Measurements from ENCODE around the gene SPRTN.
A peak's percentile ranks its signal among the peaks of the same experiment; 100 is the strongest.
"Not testable (repeated sequence)": the region's sequence is repeated elsewhere in the genome, so short reads cannot be mapped to it uniquely, and the experiment has no call there.

SPRTN gene

GRCh38 chr1:231335663-231336602, 2.2 kb upstream of the SPRTN start:
- no peak for DNase-seq (ENCODE audit: low spot score)

- no peak for DNase-seq (ENCODE audit: low spot score)
Measured at GRCh38 chr1:231337043-231337471, 1.0 kb upstream of the SPRTN start.

- peak; percentile 93 for DNase-seq (ENCODE audit: low spot score)
Measured at GRCh38 chr1:231337472-231338269, 422 bp upstream of the SPRTN start, which contains the start of gene EXOC8. EXOC8 (minus strand) TSS chr1:231337852; CDS start chr1:231337745, 107 bp downstream.

GRCh38 chr1:231340328-231341013, 2.4 kb downstream of the SPRTN start:
- DNase-seq (ENCODE audit: low spot score): no peak

GRCh38 chr1:231347961-231348360, 9.9 kb downstream of the SPRTN start:
- no peak for DNase-seq (ENCODE audit: low spot score)

- no peak for DNase-seq (ENCODE audit: low spot score)
Measured at GRCh38 chr1:231348442-231348841, 10.3 kb downstream of the SPRTN start.

DNA sequence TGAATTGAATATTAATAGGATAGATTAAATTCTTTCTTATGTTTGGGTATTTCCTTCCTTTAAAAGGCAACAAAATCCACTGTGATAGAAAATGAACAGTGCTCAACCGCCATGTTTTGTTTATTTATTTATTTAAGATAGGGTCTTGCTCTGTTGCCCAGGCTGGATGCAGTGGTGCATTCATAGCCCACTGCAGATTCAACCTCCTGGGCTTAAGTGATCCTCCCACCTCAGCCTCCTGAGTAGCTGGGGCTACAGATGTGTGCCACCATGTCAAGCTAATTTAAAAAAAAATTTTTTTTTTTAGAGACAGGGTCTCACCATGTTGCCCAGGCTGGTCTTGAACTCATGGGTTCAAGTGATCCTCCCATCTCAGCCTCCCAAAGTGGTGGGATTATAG, 10.8 kb downstream of the SPRTN start:
- not testable (repeated sequence) for DNase-seq (ENCODE audit: low spot score)

DNA sequence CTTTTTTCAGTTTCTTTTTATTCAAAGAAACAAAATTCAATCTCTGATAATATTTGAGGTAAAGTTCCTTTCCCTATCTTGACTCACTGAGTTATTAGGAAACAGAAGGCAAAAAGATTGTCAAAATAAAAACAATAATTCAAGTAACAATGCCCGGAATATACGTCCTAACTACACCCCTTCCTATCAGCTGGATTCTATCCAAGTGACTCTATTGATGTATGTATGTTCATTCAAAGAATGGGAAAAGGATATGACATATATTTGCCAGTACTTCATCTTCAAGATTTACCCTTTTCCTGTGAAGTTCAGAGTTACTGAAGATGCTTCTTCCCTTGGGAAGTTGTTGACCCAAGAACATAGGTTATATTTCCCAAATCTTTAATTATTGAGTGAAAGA, 13.7 kb downstream of the SPRTN start:
- DNase-seq (ENCODE audit: low spot score): no peak

DNA sequence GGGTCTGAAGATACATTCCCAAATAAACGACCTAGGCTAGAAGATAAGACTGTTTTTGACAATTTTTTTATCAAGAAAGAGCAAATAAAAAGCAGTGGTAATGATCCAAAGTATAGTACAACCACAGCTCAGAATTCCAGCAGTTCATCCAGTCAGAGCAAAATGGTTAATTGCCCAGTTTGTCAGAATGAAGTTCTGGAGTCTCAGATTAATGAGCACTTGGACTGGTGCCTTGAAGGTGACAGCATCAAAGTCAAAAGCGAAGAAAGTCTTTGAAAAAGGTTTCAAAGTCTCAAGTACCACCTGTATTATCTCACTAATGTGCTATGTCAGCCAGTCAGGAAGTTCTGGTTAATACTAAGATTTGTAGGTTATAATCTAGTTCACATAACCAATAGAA, 15.0 kb downstream of the SPRTN start:
- DNase-seq (ENCODE audit: low spot score): no peak

DNA sequence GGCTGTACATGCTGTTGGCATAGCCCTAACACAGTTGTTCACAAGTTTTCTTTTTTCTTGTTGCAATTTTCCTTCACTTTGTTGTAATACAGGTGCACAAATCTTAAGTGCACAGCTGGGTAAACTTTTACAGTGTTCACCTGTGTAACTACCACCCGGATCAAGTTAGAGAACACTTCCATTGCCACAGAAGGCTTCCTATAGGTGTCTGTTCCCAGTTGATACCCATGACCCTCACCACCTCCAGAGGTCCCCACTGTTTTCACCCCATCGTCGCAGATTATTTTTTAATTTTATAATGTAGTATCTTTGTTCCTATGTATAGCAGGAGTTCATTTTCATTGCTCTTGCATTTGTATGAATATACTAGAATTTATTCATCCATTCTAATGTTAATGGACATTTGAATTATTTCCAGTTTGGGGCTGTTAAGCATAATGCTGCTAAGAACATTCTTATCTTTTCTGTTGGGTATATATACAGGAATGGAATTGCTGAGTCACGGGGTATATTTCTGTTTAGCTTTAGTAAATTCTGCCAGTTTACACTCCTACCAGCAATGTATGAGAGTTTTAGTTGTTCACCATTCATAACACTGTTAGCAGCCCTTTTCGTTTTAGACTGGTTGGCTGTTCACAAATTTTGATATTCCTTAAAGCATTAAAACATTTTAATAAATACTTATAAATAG, 16.4 kb downstream of the SPRTN start:
- DNase-seq (ENCODE audit: low spot score): no peak

- no peak for DNase-seq (ENCODE audit: low spot score)
Measured at GRCh38 chr1:231355171-231355570, 17.1 kb downstream of the SPRTN start.

DNA sequence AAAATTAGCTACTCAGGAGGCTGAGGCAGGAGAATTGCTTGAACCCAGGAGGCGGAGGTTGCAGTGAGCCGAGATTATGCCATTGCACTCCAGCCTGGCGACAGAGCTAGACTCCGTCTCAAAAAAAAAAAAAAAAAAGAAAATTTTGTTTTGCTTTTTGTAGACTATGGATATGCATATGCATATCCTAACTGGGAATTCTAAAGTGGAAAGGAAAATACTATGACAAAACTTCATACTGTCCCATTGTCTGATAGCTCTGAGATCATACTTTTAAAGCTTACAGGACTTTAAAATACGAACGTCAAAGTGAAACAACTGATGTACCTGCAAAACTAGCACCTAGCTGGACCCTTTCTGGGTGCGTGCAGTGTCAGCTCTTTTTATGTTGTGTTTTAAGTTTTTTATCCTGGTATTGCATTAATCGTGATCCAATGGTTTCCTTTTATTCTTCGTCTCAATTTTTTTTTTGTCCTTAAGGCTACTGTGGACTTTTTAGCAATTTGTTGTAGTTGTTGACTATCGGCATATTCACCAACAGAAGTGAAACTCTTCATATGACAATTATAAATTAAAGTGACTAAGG, 19.2 kb downstream of the SPRTN start:
- no peak for DNase-seq (ENCODE audit: low spot score)

GRCh38 chr1:231357831-231358354, 19.8 kb downstream of the SPRTN start:
- peak; percentile 17 for DNase-seq (ENCODE audit: low spot score)

GRCh38 chr1:231359113-231359512, 21.0 kb downstream of the SPRTN start:
- DNase-seq (ENCODE audit: low spot score): no peak

GRCh38 chr1:231362325-231362724, 24.2 kb downstream of the SPRTN start:
- no peak for DNase-seq (ENCODE audit: low spot score)

DNA sequence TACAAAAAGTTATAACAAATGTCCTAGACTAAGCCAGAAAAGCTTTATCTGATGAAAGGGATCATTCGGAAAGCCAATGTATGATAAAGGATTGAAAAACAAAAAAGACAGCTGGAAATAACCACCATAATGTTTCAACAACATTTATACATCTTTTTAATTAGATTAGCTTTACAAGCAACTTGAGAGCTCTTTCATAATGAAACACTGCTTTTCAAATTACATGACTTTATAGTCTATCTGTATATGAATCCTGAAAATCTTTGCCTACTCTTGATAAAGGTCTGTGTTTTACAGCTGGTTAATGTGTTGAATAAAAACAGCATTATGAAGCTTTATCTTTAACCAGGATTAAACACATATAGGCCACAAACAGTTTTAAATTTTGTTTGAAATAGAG, 25.5 kb downstream of the SPRTN start:
- no peak for DNase-seq (ENCODE audit: low spot score)

- no peak for DNase-seq (ENCODE audit: low spot score)
Measured at GRCh38 chr1:231364192-231364591, 26.1 kb downstream of the SPRTN start.

DNA sequence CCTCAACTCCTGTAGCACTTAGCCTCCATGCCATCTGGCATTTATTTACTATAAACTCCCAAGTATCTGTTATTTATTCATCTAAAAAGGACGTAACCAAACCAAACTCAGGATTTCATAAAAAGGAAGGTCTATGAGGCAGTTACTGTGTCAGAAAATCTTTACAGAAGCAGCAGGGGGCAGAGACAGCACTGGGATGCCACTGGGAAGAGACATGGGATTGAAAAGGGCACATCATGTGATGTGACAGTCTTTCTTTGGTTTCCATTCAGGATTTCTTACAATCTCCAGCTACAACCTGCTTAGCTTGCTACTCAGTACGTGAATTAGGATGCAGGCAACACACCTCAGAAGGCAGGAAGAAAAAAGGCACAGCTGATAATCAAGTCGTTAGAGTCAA, 31.2 kb downstream of the SPRTN start:
- DNase-seq (ENCODE audit: low spot score): no peak

GRCh38 chr1:231372501-231372900, 34.4 kb downstream of the SPRTN start:
- DNase-seq (ENCODE audit: low spot score): no peak

- no peak for DNase-seq (ENCODE audit: low spot score)
Measured at GRCh38 chr1:231374394-231374793, 36.3 kb downstream of the SPRTN start.

DNA sequence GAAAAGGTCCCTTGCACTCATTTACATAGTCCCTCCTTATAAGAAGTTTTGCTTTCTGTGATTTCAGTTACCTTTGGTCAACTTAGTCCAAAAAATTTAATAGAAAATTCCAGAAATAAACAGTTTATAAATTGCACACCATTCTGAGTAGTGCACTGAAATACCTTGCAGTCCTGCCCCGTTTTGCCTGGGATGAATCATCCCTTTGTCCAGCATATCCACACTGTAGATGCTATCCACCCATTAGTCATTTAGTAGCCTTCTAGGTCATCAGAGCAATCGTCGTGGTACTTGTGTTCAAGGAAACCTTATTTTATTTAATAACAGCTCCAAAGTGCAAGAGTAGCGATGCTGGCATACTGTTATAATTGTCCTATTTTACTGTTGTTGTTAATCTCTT, 38.0 kb downstream of the SPRTN start:
- no peak for DNase-seq (ENCODE audit: low spot score)

All from HuH-7.5 (cell line).